Body of pancreas (tissue), 4 donors: Measurements from ENCODE around the gene RPL12. TPM values are rescaled to one million over a fixed set of nuclear protein-coding genes. Genes with fewer than 3 reads are reported as not detected.

ENCODE experiments used
- ATAC-seq: fragments of 150-250 bp; one replicate; pipeline ENCODE4 v1.9.1; 2016
- DNase-seq, 4 donors: peaks; one replicate each; pipeline ENCODE4 v3.0.0-alpha.2; 2019
- H3K27ac ChIP-seq, 4 donors: fragments of 200-600 bp; sonication (generic); 1 replicate in 3 of 4; 2 replicates in 1 of 4; pipeline versions ENCODE4 v1.5.1 to v1.6.1; 2016 to 2019; ENCODE audit warnings: mild to moderate bottlenecking in 1 of 4, mixed read lengths in 1 of 4, moderate library complexity in 1 of 4
- H3K27me3 ChIP-seq, 2 donors: fragments of 200-600 bp; sonication (generic); one replicate each; pipeline ENCODE4 v1.6.0; 2016; ENCODE audit warnings: mild to moderate bottlenecking in 1 of 2
- H3K36me3 ChIP-seq, 2 donors: fragments of 200-600 bp; sonication (generic); replicated peaks in 1 of 2; 2 replicates each; pipeline ENCODE4 v1.5.1; 2016; ENCODE audit warnings: low read depth in 2 of 2; ENCODE audit not compliant: insufficient read depth in 1 of 2
- H3K4me1 ChIP-seq: fragments of 200-600 bp; sonication (generic); one replicate; pipeline ENCODE4 v1.6.0; 2016
- H3K4me3 ChIP-seq, 2 donors: fragments of 200-600 bp; sonication (generic); 1 replicate in 1 of 2; 2 replicates in 1 of 2; pipeline ENCODE4 v1.5.1; 2016 to 2019
- H3K9me3 ChIP-seq, 3 donors: fragments of 200-600 bp; sonication (generic); 1 replicate in 2 of 3; 2 replicates in 1 of 3; pipeline ENCODE4 v1.5.1; 2016
- POLR2A ChIP-seq, 3 donors: fragments of 450-650 bp; IDR thresholded peaks; one replicate each; pipeline ENCODE4 v1.6.1; 2016; ENCODE audit warnings: antibody characterized with exemption in 3 of 3, mild to moderate bottlenecking in 2 of 3
- WGBS, 2 donors: methylation state at CpG; one replicate each; pipeline ENCODE4 v1.1.5; 2017; 5-methylcytosine and 5-hydroxymethylcytosine counted together
- intact Hi-C: fragments of 100-400 bp; cut with DNase I; formaldehyde crosslinking; loops from one replicate; pipeline ENCODE4 v1.15.1; 2023
- total RNA-seq, 2 donors: library from RNA; depleted of rRNA; stranded (reverse); fragments of >200 nt; gene quantifications; one replicate each; pipeline ENCODE4 v1.1.0, GENCODE V29; 2016
- TF ChIP-seq, protein P1 (sequence below), 7 experiments: fragments of 450-650 bp in 4 of 7; fragments of 200-600 bp in 3 of 7; sonication (generic) in 3 of 7; IDR thresholded peaks; one replicate each; pipeline ENCODE4 v1.5.1; 2016 to 2019; ENCODE audit warnings: antibody characterized with exemption in 7 of 7

RPL12 gene
- total RNA-seq, 2 donors from 2014 or later, result 994 to 1,261 TPM

DNA sequence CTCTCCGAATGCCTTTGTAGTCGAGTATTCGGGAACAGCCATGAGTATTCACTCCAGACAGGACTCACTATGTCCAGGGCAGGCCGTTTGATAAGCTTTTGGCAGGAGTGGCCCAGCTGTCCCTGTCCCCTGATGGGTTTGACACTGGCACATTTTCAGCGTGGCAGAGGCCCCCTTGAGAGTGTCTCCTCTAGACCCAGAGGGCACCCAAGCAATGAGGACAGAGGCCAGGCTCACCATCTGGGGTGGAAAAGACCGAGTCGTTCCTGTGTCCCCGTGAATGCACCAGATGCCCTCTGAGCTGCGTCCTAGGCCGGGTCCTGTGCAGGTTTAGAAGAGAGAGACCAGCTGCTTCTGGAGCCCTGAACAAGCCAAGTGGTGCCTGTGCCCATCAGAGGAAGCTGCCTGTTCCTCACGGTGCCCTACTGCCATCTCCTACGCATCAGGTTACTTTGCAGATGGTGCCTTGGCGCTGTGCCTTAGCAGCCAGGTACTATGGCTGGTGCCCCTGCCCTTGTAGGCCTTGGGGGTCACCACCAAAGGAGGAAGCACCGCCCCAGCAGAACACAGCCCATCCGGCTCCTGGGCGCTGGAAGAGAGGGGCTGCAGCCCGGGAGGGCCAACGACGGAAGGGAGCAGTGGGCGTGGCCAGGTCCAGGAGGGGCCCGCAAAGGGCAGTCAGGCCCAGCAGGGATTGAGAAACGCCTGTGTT lies 42.5 kb upstream of the RPL12 start:
- no peak overlapping the region for H3K4me3 ChIP-seq
- no peaks in the 10 kb centered on the region for H3K36me3 ChIP-seq
- no peaks in the 10 kb centered on the region for H3K27me3 ChIP-seq
- peak overlapping the region in 3 of 4 donors; percentile 62 to 73 (median 68) for H3K27ac ChIP-seq
- DNase-seq (peak in 2 of 4 donors; percentile 46 to 49), ATAC-seq (no peak)
- WGBS, 2 donors, result 70 to 77% methylated on average over 5 to 21 of the region's 22 CpGs
- H3K4me1 ChIP-seq, result peaks cover 26% of the 10 kb centered on the region
- TF ChIP-seq, protein P1, sequence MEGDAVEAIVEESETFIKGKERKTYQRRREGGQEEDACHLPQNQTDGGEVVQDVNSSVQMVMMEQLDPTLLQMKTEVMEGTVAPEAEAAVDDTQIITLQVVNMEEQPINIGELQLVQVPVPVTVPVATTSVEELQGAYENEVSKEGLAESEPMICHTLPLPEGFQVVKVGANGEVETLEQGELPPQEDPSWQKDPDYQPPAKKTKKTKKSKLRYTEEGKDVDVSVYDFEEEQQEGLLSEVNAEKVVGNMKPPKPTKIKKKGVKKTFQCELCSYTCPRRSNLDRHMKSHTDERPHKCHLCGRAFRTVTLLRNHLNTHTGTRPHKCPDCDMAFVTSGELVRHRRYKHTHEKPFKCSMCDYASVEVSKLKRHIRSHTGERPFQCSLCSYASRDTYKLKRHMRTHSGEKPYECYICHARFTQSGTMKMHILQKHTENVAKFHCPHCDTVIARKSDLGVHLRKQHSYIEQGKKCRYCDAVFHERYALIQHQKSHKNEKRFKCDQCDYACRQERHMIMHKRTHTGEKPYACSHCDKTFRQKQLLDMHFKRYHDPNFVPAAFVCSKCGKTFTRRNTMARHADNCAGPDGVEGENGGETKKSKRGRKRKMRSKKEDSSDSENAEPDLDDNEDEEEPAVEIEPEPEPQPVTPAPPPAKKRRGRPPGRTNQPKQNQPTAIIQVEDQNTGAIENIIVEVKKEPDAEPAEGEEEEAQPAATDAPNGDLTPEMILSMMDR (IDR thresholded peaks at IDR 0.05), result no peak
- TF ChIP-seq POLR2A (IDR thresholded peaks at IDR 0.05), result no peak
- no peaks in the 10 kb centered on the region for H3K9me3 ChIP-seq
- intact Hi-C loops, result no loop called here

DNA sequence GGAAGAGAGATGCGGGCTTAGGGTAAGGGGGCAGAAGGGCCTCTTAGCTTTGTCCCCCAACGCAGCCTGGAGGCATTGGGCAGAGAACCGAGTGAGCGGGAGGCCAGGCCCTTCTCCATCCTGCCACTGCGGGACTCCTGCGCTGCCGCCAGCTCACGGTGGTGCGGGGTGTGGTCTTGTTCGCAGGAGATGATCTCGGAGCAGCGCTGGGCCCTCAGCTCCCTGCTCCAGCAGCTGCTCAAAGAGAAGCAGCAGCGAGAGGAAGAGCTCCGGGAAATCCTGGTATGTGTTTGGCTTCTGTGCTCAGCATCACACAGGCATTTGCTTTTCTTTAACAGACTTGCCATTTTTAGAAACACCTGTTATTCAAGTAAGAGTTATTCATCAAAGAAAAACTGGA lies 41.4 kb upstream of the RPL12 start:
- no peak overlapping the region for H3K27ac ChIP-seq
- H3K4me3 ChIP-seq, result no peak overlapping the region
- H3K9me3 ChIP-seq, result no peaks in the 10 kb centered on the region
- no peaks in the 10 kb centered on the region for H3K27me3 ChIP-seq
- TF ChIP-seq POLR2A (IDR thresholded peaks at IDR 0.05), result no peak
- TF ChIP-seq, protein P1 (IDR thresholded peaks at IDR 0.05), result no peak
- ATAC-seq (no peak), DNase-seq (no peak)
- WGBS, 2 donors, result 90 to 91% methylated on average over 14 of the region's 14 CpGs
- intact Hi-C loops, result no loop called here
- peaks cover 26% of the 10 kb centered on the region for H3K4me1 ChIP-seq
- H3K36me3 ChIP-seq, result no peaks in the 10 kb centered on the region

DNA sequence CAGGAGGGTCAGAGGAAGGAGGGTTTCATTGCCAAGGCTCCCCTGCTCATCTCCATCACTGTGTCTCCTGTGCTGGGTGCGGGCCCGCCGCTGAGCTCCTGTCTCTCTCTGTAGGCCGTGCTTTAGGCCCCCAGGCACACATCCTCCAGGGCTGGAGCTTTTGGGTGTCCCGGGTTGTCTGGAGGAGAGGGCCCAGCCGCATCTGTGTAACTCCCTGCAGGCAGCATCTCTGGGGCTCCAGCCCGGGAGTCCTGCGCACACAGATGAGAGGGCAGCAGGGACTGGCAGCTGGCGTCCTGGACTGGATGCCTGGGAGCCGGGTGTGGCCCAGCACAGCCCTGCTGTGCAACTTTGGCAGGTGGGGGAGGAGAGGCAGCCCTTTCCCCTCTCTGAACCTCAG lies 40.3 kb upstream of the RPL12 start:
- ATAC-seq (no peak), DNase-seq (no peak)
- 80 to 93% methylated on average over 1 to 7 of the region's 10 CpGs for WGBS, 2 donors
- H3K4me3 ChIP-seq, result no peak overlapping the region
- no peaks in the 10 kb centered on the region for H3K9me3 ChIP-seq
- no peak overlapping the region for H3K27ac ChIP-seq
- H3K36me3 ChIP-seq, result no peaks in the 10 kb centered on the region
- peaks cover 26% of the 10 kb centered on the region for H3K4me1 ChIP-seq
- no peaks in the 10 kb centered on the region for H3K27me3 ChIP-seq
- intact Hi-C loops, result no loop called here
- no peak for TF ChIP-seq POLR2A (IDR thresholded peaks at IDR 0.05)
- TF ChIP-seq, protein P1 (IDR thresholded peaks at IDR 0.05), result no peak

DNA sequence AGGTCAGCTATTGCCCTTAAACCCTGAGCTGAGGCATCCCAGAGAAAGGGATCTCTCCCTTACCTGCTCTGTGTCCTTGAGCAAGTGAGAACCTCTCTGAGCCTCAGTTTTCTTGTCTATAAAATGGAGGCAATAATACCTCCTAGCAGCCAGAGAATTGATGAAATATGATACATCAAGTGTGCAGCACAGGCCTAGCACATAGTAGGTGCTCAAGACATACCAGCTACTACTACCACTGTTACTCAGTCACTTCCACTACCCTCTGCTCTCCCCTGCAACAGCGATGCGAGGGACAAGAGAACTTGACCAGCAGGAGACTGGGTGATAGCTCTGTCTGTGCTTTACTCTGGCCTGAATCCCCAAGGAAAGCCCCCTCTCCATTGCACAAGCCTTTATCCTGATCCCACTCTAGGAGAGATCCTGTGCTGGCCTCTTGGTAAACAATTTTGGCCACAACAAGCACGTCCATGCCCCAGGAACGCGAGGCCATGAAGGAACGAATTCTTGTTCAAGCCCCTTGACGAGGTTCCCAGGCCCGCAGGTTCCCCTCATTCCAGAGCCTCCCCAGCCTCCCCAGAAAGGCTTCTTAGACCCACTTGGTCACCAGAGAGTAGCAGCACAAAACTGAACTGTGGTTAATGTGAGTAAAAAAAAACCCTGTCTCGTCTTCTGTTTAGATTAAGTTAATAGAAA lies 39.5 kb upstream of the RPL12 start:
- WGBS, 2 donors, result 90 to 94% methylated on average over 9 of the region's 9 CpGs
- no peaks in the 10 kb centered on the region for H3K36me3 ChIP-seq
- no peak overlapping the region for H3K4me3 ChIP-seq
- ATAC-seq (no peak), DNase-seq (no peak)
- TF ChIP-seq POLR2A (IDR thresholded peaks at IDR 0.05), result no peak
- TF ChIP-seq, protein P1 (IDR thresholded peaks at IDR 0.05), result no peak
- intact Hi-C loops, result no loop called here
- H3K27me3 ChIP-seq, result no peaks in the 10 kb centered on the region
- H3K27ac ChIP-seq, result no peak overlapping the region
- H3K4me1 ChIP-seq, result peaks cover 19% of the 10 kb centered on the region
- no peaks in the 10 kb centered on the region for H3K9me3 ChIP-seq
